GM18505 (cell line): Measurements from ENCODE around the gene FTO.

ENCODE experiments used
- ATAC-seq: cut with Tn5 transposase; IDR thresholded peaks from one replicate; pipeline ENCODE4 v1.9.1; 2021; ENCODE audit not compliant: unreplicated experiment
- POLR2A ChIP-seq: IDR thresholded peaks from 4 replicates; pipeline ENCODE4 v1.6.1; 2011; ENCODE audit warnings: borderline replicate concordance; ENCODE audit not compliant: insufficient read depth, insufficient read length; ENCODE audit errors: extremely low read depth

FTO gene

DNA sequence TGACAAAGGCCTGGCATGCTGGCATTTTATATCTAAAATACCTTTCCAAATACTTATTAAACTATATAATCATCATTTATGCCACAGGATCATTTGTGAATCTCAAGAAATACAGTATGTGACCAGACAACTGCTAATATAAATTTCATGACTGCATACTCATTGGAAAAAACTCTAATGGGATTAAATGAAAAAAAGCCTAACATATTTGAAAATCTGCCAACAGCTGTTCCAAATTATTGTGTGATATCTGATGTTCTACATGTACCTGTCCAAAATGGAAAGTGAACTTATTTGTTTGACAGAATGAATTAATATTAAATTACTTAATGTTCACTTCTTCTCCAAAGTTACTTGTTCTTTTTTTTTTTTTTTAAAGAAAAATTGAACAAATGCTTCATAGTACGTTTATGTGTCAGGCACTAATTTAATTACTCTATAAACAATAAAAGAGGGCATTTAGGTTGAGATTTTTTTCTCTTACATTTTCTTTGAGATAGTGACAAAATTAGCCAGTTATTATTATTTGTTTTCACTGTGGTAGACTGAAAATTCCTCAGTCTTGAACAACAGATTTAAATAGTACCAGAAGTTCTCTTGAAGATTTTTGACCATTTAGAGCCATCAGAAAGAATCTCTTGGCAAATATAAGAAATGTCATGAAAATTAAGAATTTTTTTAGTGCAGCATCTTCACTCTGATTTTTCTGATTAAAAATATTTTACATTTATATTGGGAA, 114.0 kb downstream of the FTO start:
- ATAC-seq, result no peak
- TF ChIP-seq POLR2A, result no peak

GRCh38 chr16:53821487-53821886, 117.5 kb downstream of the FTO start:
- TF ChIP-seq POLR2A, result no peak

DNA sequence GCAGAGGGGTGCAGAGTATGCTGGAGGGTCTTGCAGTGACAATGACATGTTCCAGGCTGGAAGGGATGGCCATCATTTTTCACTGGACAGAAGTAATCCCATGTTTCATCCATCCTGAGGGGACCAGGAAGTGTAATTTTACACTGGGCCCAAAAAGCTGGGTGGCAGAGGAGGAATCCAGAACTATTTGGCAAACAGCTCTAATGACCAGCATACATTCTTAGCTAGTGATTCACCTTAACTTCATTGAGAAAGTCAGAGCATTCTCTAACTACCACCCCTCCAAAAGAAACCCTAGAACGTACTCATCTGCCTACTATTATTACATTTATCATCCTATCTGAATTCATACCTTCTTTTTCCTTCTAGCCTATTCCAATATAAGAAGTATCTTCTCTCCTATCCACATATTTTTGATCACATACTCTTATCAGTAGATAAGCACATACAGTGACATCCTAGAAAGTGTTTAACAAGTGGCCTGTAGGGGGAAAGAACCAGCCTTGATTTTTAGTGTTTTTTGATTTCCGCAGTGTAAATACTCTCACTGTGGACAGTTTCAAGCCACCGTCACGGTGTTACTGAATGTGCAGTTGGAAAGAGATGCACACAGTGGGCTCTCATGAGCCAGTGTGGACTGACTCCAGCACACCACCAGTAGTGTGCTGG, 118.1 kb downstream of the FTO start:
- no peak for TF ChIP-seq POLR2A
- no peak for ATAC-seq

More at GRCh38 chr16:53821487-53821886, 117.5 kb downstream of the FTO start:
- no peak for ATAC-seq

- peak; percentile 58 for ATAC-seq
- TF ChIP-seq POLR2A, result no peak
Observed at GRCh38 chr16:53822936-53823529, 119.1 kb downstream of the FTO start.

DNA sequence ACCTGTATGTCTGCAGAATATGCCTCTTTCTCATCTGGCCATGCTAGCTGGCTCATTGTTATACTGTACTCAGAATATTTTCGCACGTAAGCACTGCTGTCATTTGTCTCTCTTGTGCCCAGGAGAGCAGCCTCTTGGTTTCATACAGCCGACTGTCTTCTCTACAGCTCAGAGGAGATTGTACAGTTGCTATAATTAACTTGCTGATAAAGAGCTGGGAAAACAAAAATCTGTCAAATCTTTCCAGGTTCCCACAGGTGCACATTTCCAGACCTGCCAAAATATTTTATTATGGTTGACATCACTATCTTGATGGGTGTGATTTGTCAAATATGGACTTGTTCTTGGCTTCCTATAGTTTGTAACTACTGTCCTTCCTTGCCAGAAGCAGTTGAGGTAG, 122.7 kb downstream of the FTO start:
- no peak for TF ChIP-seq POLR2A

GRCh38 chr16:53827741-53828140, 123.8 kb downstream of the FTO start:
- TF ChIP-seq POLR2A, result no peak
- ATAC-seq, result no peak

More for the DNA sequence above, 122.7 kb downstream of the FTO start:
- no peak for ATAC-seq

GRCh38 chr16:53829186-53829747, 125.3 kb downstream of the FTO start:
- no peak for ATAC-seq
- TF ChIP-seq POLR2A, result no peak

DNA sequence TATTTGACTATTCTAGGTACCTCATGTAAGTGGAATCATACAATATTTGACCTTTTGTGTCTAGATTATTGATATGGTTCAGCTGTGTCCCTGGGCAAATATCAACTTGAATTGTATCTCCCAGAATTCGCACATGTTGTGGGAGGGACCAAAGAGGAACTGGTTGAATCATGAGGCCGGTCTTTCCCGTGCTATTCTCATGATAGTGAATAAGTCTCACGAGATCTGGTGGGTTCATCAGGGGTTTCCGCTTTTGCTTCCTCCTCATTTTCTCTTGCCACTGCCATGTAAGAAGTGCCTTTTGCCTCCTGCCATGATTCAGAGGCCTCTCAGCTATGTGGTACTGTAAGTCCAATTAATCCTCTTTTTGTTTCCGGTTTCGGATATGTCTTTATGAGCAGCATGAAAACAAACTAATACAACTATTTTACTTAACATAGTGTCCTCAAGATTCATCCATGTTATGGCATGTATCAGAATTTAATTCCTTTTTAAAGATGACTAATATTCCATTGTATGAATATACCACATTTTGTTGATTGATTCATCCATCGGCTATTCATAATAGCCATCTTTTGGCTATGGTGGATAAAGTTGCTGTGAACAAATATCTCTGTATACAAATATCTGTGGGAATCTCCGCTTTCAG, 129.1 kb downstream of the FTO start:
- ATAC-seq, result no peak
- TF ChIP-seq POLR2A, result no peak

- TF ChIP-seq POLR2A, result no peak
- ATAC-seq, result no peak
Observed at GRCh38 chr16:53836142-53836541, 132.2 kb downstream of the FTO start.

DNA sequence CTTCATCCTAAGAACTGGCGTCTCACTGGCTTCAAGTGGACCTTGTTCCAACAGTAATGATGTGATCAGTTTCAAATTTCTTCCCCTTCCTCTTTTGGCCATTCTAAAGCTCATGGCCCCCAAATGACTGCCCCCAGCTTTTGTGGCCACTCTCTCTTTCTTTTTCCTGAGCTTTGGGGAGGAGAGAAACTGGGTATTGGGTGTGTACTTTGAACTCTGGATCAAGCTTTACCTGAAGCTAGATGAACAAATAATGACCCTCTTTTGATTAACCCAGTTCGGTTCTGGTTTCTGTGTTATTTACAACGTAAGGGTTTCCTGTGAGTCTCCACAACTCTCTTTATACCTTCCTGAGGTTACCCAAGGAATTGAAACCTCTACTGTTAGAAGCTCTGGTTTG, 132.7 kb downstream of the FTO start:
- TF ChIP-seq POLR2A, result no peak
- no peak for ATAC-seq

GRCh38 chr16:53837426-53837825, 133.5 kb downstream of the FTO start:
- TF ChIP-seq POLR2A, result no peak

GRCh38 chr16:53839150-53839549, 135.2 kb downstream of the FTO start:
- no peak for TF ChIP-seq POLR2A
- ATAC-seq, result no peak

More at GRCh38 chr16:53837426-53837825, 133.5 kb downstream of the FTO start:
- ATAC-seq, result no peak

DNA sequence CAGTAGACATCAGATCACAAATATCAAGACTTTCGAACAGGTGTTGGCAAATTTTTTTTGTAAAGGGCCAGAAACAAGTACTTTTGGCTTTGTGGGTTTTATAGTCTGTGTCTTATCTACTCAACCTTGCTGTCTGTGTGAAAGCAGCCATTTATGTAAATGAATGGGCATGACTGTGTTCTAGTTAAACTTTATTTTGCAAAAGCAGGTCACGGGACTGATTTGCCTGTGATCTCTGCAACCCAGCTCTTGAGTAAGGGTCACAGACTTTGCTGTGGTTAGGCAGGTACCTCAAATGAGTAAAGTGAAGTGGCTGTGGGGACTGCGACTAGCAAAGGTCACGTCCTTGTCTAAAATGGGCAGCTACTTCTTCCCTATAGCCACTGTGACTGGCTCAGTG, 136.5 kb downstream of the FTO start:
- ATAC-seq, result no peak
- no peak for TF ChIP-seq POLR2A
